NCI-H82 (cell line): ENCODE results near the gene STON2.
"Not testable (repeated sequence)": the region's sequence is repeated elsewhere in the genome, so short reads cannot be mapped to it uniquely, and the experiment has no call there.

Source experiments
- DNase-seq: peaks from one replicate; lab custom pipeline; 2025; lab: John Stamatoyannopoulos, UW

Gene STON2, protein sequence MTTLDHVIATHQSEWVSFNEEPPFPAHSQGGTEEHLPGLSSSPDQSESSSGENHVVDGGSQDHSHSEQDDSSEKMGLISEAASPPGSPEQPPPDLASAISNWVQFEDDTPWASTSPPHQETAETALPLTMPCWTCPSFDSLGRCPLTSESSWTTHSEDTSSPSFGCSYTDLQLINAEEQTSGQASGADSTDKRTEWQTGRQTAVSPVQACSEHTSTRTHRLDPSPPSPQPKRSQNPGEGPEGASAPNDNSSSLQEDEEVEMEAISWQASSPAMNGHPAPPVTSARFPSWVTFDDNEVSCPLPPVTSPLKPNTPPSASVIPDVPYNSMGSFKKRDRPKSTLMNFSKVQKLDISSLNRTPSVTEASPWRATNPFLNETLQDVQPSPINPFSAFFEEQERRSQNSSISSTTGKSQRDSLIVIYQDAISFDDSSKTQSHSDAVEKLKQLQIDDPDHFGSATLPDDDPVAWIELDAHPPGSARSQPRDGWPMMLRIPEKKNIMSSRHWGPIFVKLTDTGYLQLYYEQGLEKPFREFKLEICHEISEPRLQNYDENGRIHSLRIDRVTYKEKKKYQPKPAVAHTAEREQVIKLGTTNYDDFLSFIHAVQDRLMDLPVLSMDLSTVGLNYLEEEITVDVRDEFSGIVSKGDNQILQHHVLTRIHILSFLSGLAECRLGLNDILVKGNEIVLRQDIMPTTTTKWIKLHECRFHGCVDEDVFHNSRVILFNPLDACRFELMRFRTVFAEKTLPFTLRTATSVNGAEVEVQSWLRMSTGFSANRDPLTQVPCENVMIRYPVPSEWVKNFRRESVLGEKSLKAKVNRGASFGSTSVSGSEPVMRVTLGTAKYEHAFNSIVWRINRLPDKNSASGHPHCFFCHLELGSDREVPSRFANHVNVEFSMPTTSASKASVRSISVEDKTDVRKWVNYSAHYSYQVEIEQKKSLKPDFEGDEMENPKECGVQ

DNA sequence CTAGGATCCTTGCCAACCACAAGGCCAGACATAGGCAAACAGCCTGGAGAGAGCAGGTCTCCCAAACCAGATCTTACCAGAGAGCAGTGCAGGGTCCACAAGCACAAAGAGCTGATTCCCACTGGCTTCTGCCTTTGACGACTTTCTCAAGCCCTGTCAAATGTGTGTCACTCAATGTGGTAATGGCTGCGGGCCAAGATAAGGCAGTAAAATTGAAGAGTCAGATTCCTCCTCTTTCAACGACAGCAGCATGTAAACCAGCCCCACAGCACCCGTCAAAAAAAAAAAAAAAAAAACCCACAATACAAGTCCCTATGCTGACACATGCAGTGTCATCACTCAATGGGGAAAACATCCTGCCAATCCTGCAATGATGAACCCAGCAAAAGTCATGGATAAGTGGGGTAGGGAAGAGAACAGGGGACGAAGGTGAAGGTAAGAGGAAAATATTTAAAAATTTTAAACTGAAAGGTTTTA is at the start of gene STON2:
Gene STON2, minus strand, starts transcription at position 123 of the 477 bp plus-strand sequence. CDS start 1,942 bp downstream, outside the sequence.
- DNase-seq = no peak

DNA sequence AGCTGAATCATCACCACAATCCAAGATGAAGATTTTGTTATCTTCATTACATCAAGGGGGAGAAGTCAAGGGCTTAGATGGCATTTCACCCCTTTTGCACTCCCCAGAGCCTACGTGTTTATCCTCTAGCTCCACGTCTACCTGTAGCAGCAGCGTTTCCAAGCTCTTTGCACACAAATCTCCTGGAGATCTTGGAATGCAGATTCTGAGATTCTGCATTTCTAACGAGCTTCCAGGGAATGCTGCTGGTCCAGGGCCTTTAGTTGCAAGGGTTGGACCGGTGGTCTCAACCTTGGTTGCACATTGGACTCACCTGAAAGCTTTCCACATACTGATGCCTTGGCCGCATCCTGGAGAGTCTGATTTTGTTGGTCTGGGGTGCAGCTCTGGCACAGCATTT is 49.5 kb upstream of the STON2 start:
- DNase-seq = no peak

DNA sequence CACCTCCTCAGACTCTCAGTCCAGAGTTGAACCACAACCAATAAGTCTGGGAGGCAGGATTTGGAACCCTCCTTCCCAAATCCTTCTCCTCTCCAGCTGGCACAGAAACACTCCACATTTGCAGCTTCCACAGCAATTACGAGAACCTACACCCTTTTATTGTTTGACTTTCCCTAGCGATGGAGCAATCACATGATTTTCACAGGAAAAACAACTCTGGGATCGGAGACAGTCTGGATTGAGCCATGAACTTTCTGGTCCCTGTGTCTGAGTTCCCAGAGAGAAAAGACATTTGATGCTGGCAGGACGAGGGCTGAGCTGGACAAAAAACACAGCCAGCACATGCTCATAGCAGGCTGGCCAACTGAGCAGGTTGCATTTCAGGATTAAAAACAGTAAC is 49.0 kb upstream of the STON2 start:
- no peak for DNase-seq

DNA sequence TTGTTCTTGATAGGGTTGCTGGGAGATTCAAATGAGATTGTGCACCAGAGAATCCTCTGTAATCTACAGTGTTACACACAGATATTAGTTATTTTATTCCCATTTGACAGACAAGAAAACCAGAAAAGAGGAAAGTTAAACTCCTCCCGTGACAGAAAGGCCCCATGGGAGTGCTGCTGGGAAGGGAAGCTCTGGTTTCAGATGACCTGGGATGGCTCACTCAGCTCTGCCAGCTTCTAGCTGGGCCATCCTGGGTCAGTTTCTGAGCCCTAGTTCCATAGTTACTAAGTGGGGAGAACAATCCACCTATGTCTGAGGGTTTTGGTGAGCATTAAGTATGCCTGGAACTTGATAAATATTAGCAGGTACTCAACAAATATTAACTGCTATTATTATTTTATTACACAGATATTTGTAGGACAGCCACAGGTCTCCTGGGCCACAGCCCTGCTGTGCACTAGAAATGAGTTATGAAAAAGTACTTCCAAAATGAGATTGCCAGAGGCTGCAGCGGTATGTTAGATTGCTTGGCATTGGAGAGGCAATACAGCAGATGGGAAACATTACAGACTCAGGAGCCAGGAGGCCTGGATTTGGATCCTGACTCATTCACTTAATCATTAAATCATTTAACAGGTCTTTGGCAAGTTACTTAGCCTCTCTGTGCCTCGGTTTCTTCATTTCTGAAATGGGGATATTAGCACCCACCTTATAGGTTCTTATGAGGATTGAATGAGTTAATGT is 47.1 kb upstream of the STON2 start:
- DNase-seq = no peak

DNA sequence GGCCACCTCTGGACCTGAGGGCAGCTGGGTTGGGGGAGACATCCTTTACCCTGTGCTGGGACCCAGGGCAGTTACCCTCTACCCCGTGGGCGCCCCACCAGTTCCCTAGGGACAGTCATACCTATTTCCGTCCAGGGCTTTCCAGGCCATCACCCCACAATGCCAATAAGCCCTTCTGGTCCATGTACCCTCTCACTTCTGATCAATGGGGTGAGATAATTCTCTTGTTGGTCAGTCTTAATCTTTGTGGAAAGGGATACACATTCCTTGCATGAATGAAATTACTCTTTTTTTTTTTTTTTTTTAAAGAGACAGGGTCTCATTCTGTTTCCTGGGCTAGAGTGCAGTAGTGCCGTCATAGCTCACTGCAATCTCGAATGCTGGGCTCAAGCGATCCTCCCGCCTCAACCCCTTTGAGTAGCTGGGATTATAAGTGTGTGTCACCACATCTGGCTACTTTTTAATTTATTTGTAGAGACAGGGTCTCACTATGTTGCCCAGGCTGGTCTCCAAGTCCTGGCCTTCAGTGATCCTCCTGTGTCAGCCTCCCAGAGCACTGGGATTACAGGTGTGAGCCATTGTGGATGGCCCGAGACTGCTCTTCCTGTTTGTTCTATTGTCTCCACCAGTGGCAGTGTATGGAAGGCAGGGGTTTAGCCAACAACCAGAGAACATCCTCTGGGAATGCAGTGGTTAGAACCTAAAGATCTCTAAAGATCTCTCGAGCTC is 46.3 kb upstream of the STON2 start:
- DNase-seq = no peak

DNA sequence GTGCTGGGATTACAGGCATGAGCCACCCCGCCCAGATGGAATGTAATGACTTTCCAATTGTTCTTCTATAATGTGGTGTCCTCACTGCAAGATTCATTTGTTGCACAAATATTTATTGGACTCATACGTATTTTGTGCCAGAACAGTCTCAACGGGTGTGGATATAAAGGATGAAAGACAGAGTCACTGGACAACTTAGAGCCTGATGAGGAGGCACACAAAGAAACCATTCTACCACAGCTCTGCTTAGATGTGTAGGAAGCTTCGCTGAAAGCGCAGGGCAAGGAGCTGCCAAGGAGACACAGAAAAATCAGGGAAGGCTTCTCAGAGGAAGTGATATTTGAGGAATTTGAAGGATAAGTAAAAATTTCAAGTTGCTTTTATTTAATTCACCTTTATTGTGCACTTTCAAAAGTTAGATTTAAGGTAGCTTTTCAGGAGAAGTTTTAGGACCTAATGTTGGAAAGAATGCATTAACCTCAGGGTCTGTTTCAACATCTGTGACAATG is 41.6 kb upstream of the STON2 start:
- no peak for DNase-seq

DNA sequence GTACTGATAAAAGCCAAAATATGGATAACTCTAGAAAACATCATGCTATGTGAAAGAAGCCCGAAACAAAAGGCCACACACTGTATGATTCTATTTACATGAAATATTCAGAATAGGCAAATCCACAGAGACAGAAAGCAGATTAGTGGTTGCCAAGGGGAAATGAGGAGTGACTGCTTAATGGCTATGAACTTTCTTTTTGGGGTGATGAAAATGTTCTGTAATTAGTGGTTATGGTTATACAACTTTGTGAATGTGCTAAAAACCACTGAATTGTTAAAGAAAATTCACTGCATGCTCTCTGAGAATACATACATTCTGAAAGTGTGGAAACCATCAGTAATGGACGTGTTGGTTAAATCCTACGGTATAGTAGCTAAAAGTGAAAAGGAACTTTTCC is 39.9 kb upstream of the STON2 start:
- no peak for DNase-seq

DNA sequence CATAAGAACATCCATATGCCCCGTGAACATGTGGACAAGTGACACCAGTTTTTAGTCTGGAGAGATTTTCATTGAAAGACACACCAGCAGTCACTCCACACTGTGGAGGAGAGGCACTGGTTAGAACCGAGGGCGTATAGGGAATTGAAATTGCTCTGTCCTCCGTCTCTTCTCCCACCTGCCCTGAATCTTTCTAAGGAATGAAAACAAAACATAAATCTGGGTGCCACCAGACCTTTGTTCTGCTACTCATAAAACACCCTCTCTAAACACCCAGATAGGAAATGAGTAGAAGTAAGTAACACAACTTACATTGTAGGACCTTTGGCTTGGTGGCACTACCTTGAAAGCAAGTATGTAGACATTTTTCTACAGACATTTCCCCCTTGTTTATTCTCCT is 37.1 kb upstream of the STON2 start:
- no peak for DNase-seq

DNA sequence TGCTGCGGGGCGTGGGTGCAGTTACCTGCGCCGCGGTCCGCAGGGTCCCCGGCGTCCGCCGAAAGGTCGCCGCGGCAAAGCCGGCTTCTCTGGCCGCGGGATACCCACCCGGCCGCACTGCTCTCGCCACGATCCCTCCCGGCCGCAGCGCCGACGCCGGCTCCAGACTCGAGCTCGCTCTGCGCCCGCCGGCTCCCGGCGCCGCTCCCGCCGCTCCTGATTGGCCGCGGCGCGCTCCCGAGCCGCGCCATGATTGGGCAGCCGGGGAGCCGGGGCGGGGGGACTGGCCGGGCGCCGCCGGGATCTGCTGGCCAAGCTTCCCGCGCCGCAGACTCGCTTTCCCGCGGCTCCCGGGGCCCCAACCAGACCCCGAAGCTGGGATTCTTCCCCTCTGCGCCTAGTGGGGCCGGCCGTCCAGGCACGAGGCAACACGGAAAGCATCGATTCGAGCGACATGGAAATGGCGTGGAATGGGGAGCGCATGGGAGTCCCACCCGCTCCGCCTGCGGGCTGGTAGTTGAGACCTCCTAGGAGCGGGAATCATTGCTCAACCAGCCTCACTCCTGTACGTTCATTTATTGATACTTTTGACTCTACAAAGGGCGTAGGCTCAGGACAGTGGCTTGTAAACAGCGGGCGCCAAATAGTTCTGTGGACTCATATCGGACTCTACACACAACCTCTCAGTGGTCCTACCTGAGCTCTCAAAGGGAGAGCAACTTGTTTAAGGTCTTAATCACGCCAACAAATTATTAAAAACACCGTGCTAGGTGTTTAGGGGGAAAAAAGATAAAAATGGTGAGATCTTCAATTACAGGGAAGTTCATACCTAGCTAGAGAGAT is 36.4 kb upstream of the STON2 start:
- DNase-seq = peak; percentile 88

DNA sequence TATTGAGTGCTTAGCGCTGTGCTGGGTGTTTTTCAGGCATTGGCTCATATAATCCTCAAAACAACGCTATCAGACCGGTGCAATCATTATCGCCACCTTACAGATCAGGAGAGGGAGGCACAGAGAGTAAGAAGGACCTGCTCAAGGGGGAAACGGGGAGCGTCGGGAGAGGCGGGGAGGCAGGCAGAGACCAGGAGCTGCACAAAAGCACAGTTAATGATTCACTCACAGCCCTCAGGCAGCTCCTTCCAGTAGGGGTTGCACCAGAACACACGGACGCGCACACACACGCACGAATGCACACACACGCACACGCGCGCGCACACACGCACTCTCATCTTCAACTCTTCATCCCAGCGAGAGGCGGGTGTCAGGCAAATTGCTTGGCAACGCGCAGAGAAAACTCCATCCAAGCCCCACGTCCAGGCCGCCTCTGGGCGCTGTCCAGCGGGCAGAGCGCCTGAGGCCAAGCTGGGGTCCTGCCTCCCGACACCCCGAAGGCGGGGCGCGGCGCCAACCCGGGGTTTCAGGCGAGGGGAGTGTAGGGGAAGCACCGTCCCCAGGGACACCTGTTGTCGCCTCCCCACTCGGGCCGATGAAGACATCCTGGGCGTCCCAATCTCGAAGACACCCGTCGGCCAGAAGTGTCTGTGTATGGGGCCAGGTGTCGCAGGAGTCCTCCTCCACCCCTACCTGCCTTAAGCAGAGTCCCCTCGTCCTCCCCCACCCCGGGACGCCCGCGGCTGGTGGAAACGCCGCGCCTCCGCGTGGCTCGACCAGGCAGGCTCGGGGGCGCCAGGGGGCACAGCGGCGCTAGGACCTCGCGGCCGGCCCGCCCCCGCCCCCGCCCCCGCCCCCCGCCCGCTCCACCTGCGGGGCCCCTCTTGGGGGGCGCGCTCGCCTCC is 35.5 kb upstream of the STON2 start:
- DNase-seq = peak; percentile 64

DNA sequence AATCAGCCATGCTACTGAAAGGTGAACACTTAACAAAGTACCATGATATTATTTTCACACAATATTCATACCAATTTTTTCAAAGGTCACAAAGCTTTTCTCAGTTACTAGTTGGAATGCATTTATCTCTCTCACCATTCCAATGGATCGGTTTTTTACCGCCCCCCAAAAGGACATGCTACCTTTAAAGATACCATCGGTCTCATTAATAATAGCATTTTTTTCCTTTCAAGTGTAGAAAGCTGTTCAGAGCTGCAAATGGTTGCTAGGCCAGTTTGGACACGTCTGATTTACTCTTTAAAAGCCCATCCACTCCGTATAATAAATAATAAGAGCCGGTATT is 34.9 kb upstream of the STON2 start:
- DNase-seq = no peak

DNA sequence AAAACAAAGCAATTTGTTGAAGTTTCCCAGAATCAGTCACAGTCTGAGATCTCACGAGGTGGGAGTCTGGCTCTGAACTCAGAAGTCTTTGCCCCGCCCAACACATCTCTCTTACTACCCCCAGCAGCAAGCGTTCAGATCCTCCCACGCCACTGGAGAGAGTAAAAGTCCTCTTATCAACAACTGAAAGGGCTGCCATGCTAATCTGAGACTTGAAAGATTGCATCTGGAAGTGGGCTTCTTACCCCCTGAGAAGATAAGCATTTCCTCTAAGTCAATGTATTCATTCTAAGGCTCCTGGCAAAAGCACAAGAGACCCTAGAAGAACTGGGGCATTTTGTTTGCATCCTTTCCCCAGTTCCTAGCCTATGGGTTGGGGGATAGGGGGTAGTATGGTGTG is 34.1 kb upstream of the STON2 start:
- peak; percentile 7 for DNase-seq

DNA sequence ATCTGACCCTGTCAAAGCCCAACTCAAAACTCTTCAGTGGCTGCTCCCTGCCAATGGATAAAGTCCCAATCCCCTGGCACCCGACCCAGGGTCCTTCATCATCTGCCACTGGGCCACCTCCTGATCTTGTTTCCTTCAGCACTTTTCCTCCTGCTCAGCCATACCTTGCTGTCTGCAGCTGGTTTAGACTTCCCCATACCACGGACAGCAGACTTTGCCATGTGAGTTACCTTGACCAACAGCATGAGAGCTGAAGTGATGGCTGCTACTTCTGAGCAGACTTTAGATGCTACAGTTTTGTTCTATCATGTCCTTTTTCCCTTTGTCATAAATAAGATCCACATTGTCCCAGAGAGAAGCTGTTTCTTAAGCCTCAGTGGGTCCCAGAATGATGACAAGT is 33.3 kb upstream of the STON2 start:
- no peak for DNase-seq

DNA sequence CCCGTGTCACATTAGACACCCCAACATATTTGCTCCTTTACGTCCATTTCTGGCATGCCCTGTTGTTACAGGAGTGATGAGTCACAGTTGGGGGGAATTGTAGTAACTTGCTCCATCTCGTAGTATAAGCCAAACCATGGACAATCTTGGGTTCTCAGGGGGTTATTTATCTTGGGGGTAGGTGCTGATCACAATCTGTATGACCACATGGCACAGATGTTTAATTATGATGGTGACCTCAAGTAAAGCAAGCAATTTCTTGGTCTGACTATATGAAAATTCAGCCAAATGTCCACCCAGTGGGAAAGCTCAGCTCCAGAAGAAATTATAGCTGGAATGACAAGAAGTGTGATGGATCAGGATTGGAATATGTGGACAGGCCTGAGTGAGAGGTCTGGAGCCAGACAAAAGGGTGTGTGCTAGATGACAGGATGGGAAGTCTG is 32.1 kb upstream of the STON2 start:
- no peak for DNase-seq

DNA sequence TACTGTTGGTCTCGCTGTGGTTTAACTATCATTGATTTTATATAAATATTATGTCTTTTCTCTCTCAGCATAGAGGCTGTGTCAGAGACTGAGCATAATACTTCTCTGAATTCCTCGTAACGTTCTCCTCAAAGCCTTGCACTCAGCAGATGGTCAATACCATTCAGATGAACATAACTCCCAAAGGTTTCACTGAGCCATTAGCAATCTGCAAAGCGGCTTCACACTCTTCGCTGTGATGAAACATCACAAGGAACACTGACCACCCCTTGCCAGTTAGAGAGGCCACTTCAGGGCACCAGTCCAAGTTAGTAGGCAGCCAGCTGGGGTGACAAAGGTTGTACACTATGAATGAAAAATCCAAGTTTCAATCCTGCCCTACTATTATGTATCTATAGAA is 30.1 kb upstream of the STON2 start:
- DNase-seq = no peak

DNA sequence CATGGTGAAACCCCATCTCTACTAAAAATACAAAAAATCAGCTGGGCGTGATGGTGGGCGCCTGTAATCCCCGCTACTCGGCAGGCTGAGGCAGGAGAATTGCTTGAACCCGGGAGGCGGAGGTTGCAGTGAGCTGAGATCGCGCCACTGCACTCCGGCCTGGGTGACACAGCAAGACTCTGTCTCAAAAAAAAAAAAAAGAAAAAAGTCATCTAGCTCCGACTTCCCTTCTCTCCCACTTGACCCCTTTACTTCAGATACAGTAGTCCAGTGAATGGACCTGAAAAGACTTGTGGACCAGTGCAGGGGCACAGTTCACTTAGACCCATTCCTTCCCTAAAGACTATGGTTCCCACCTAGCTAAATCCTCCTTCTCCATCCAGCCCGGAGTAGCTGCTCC is 29.6 kb upstream of the STON2 start:
- not testable (repeated sequence) for DNase-seq

DNA sequence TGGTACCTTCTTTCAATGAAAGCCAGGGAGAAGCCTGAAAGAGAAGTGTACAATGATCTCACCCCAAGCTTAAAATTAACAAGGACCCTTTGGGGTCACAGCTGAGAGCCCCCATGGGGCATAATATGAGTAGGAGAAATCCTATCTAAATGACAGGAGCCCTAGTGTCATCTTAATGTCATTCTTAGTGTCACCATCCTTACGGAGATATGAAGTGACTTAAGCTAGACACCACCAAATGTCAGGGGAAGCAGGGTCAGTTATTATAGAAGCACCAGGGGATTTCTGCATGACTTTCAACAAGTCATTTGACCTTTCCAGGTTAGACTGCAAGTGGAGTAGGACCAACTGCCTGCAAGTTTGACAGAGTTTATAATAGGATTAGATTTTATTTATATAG is 28.9 kb upstream of the STON2 start:
- DNase-seq = no peak

DNA sequence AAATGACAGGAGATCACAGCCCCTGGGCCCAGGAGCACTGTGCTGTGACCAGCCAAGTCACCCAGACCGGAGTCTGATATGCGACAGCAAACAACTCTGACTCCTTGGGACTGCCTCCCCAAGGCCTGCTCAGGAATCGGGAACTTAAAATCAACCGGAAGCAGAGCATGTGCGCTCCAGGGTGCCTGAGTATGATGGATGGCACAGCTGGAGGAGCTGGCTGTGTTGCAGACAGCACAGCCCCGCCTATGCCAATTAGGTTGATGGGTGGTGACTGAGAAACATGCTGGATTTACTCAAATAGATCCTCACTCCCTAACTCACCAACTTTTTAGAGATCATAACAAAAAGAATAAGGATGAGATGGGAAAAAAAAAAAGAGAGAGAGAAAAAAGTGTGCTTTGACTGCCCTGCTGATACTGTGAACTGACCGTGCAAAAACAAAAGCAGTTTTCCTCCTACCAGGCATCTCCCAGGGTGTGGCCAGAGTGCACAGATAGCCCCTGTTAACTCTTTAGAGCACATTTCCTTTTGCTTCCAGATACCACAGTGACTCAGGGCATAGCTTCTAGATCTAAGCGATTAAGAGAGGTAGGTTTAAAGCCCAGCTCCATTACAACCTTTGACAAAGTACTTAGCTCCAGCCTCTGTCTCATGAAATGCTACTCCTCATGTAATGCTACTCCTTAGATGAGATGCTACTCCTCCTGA is 27.4 kb upstream of the STON2 start:
- no peak for DNase-seq

DNA sequence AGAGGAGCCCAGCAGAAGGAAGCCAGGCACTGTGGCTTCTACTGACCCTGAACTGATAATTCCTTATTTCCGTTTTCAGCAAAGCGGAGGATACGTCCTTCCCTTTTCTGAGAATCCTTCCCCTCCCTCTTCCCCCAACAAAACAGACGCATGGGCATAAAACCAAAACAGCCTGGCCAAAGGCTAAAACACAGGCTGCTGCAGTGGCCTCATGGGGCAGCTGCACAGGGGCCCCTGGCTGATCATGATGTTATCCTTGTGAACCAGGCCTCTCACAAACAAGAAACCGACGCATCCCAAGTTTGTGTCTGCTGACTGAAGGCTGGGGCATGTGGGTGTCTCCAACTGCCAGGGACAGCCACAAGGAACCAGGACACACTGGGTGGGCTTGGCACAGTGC is 23.4 kb upstream of the STON2 start:
- DNase-seq = no peak
